ENCODE measurements around the gene PEF1.
A peak's percentile ranks its signal among the peaks of the same experiment; 100 is the strongest.

DNA sequence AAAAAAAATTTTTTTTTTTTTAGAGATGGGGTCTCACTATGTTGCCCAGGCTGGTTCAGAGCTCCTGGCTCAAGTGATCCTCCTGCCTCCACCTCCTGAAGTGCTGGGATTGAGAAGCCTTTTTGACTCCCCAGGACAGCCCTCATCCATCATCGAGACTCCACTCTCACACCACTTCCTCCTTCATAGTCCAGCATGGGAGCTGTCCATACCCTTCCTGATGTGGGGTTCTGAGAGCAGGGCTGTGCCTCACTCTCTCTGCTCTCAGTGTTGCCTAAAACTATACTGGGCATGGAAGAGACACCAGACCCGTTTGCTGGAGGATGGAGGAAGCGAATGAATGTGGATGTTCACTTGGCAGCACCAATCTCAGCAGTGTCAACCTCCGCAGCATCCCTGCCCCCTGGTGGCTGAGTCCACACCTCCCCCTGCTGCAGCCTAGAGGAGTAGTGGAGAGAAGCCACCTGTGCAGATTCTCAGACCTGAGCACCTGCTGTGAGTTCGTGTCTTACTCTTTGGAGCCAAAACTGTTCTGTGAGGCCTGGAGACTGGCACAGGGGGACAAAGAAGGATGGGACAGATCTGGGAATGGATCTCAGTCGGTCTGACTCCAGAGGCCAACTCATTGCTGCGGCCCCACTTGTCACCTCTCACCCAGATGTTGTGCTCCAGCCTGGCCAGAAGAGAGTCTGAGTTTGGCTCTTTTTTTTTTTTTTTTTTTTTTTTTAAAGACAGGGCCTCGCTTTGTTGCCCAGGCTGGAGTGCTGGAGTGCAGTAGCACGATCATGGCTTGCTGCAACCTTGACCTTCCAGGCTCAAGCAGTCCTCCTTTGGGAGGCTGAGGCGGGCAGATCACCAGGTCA, 50.7 kb downstream of the PEF1 start:
- TF ChIP-seq, protein P1, sequence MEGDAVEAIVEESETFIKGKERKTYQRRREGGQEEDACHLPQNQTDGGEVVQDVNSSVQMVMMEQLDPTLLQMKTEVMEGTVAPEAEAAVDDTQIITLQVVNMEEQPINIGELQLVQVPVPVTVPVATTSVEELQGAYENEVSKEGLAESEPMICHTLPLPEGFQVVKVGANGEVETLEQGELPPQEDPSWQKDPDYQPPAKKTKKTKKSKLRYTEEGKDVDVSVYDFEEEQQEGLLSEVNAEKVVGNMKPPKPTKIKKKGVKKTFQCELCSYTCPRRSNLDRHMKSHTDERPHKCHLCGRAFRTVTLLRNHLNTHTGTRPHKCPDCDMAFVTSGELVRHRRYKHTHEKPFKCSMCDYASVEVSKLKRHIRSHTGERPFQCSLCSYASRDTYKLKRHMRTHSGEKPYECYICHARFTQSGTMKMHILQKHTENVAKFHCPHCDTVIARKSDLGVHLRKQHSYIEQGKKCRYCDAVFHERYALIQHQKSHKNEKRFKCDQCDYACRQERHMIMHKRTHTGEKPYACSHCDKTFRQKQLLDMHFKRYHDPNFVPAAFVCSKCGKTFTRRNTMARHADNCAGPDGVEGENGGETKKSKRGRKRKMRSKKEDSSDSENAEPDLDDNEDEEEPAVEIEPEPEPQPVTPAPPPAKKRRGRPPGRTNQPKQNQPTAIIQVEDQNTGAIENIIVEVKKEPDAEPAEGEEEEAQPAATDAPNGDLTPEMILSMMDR (IDR thresholded peaks at IDR 0.05; ENCODE audit: extremely low read depth in 1 of 2, insufficient read depth in 1 of 2, low read depth in 1 of 2, low read length in 2 of 2) = peak; percentile 95 to 96
- TF ChIP-seq POLR2AphosphoS5 (IDR thresholded peaks at IDR 0.05; ENCODE audit: insufficient read depth, low read depth, low read length) = no peak
- no peak for TF ChIP-seq EZH2 (IDR thresholded peaks at IDR 0.05; ENCODE audit: borderline replicate concordance, low read depth, low read length, severe bottlenecking)
- no peak for TF ChIP-seq JUN (IDR thresholded peaks at IDR 0.05; ENCODE audit: borderline replicate concordance, insufficient read depth, insufficient read length, low read depth)
- no peak for TF ChIP-seq POLR2A (IDR thresholded peaks at IDR 0.05; ENCODE audit: low read depth, low read length)
